ENCODE measurements around the gene CCN6.

GRCh38 chr6:112014483-112014882 is 39.4 kb upstream of the CCN6 start:
- TF ChIP-seq POLR2AphosphoS5 (IDR thresholded peaks at IDR 0.05; ENCODE audit: low read depth, low read length): no peak
- no peak for TF ChIP-seq POLR2A (IDR thresholded peaks at IDR 0.05; ENCODE audit: low read depth, low read length)

All from GM12892 (cell line).